ENCODE results near the gene TMEM218. TPM values are rescaled to one million over a fixed set of nuclear protein-coding genes. Genes with fewer than 3 reads are reported as not detected.
A peak's percentile ranks its signal among the peaks of the same experiment; 100 is the strongest.

Gene TMEM218
- total RNA-seq, 2 donors from 2014 or later = 17.9 to 18.2 TPM

DNA sequence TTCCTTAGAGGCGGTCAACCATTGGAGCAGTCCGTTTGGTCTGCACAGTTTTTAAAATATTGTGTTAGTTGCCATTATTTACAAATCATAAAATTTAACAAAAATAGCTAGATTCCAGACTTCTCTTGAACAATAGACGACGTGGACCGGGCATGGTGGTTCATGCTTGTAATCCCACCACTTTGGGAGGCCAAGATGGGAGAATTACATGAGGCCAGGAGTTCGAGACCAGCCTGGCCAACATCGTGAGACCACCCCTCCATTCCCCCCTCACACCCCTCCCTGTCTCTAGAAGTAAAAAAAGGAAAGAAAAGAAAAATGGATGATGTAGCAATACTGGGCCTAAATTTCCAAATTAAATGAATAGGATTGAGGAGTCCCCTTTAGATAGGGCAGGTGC lies 47.4 kb downstream of the TMEM218 start:
- no peak for DNase-seq
- no peaks in the 10 kb centered on the region for H3K4me1 Mint-ChIP-seq
- no peak overlapping the region for H3K27ac Mint-ChIP-seq
- Histone ChIP-seq H3K27ac (ENCODE audit: low read depth, low read length) (no peak overlapping the region), H3K9ac (ENCODE audit: extremely low read depth, low read length, poor library complexity, severe bottlenecking) (no peak overlapping the region), H3K36me3 (ENCODE audit: control insufficient read depth, insufficient read depth, low read length) (no peaks in the 10 kb centered on the region), H3K4me3 (ENCODE audit: low read length) (peak overlapping the region; percentile 77), H3K27me3 (ENCODE audit: control insufficient read depth, insufficient read depth, low read length, poor library complexity, severe bottlenecking) (peaks cover 66% of the 10 kb centered on the region), H3K4me1 (ENCODE audit: control insufficient read depth, insufficient read depth, low read length) (no peaks in the 10 kb centered on the region), H3K9me3 (ENCODE audit: control insufficient read depth, low read length) (no peaks in the 10 kb centered on the region)
- TF ChIP-seq, protein P1, sequence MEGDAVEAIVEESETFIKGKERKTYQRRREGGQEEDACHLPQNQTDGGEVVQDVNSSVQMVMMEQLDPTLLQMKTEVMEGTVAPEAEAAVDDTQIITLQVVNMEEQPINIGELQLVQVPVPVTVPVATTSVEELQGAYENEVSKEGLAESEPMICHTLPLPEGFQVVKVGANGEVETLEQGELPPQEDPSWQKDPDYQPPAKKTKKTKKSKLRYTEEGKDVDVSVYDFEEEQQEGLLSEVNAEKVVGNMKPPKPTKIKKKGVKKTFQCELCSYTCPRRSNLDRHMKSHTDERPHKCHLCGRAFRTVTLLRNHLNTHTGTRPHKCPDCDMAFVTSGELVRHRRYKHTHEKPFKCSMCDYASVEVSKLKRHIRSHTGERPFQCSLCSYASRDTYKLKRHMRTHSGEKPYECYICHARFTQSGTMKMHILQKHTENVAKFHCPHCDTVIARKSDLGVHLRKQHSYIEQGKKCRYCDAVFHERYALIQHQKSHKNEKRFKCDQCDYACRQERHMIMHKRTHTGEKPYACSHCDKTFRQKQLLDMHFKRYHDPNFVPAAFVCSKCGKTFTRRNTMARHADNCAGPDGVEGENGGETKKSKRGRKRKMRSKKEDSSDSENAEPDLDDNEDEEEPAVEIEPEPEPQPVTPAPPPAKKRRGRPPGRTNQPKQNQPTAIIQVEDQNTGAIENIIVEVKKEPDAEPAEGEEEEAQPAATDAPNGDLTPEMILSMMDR (conservative IDR thresholded peaks at IDR 0.05) = no peak
- H3K36me3 Mint-ChIP-seq (ENCODE audit: low read depth) = no peaks in the 10 kb centered on the region
- WGBS, 2 experiments (ENCODE audit: insufficient coverage in 1 of 2, insufficient read length in 1 of 2) = 81% methylated on average over 3 of the region's 7 CpGs; no CpG with 5 or more reads in 1 of the 2 experiments
- peak overlapping the region; percentile 67 for H3K4me3 Mint-ChIP-seq
- H3K9me3 Mint-ChIP-seq = no peaks in the 10 kb centered on the region
- peaks cover 62% of the 10 kb centered on the region for H3K27me3 Mint-ChIP-seq (ENCODE audit: insufficient read depth)

DNA sequence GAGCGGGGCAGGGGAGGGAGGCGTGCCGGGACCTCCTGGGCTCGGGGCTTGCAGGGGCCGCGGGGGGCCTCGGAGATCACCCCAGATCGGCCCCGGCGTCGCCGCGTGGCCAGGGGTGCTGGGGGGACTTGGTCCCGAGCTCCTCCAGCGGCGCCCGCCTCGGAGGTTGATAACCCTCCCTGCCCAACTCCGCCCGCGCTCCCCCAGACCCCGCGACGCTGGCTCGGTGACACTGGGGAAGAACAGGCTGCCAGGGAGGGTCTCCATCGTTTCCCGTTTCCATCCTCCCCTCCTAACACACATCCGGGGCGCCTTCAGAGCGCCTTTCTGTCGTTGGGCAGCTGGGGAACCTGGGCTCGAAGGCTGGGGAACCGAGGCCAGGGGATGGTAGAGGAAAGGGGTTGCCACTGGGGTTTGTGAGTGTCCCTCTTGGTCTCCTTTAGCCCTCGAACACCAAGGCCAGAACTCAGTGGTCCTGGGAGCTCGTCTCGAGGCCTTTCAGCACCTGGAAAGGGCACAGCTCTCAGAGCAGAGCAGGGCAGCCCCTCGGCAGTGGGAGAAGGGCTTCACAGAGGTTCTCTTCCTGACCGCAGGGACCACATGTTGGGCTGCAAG lies 47.9 kb downstream of the TMEM218 start:
- Histone ChIP-seq H3K27ac (ENCODE audit: low read depth, low read length) (no peak overlapping the region), H3K9ac (ENCODE audit: extremely low read depth, low read length, poor library complexity, severe bottlenecking) (no peak overlapping the region), H3K4me3 (ENCODE audit: low read length) (peak overlapping the region; percentile 77), H3K4me1 (ENCODE audit: control insufficient read depth, insufficient read depth, low read length) (no peaks in the 10 kb centered on the region), H3K36me3 (ENCODE audit: control insufficient read depth, insufficient read depth, low read length) (no peaks in the 10 kb centered on the region), H3K9me3 (ENCODE audit: control insufficient read depth, low read length) (no peaks in the 10 kb centered on the region), H3K27me3 (ENCODE audit: control insufficient read depth, insufficient read depth, low read length, poor library complexity, severe bottlenecking) (peaks cover 66% of the 10 kb centered on the region)
- no peaks in the 10 kb centered on the region for H3K36me3 Mint-ChIP-seq (ENCODE audit: low read depth)
- TF ChIP-seq, protein P1 (conservative IDR thresholded peaks at IDR 0.05) = no peak
- 3 to 9% methylated on average over 14 to 38 of the region's 38 CpGs for WGBS, 2 experiments (ENCODE audit: insufficient coverage in 1 of 2, insufficient read length in 1 of 2)
- peak overlapping the region; percentile 67 for H3K4me3 Mint-ChIP-seq
- no peaks in the 10 kb centered on the region for H3K9me3 Mint-ChIP-seq
- H3K27me3 Mint-ChIP-seq (ENCODE audit: insufficient read depth) = peaks cover 62% of the 10 kb centered on the region
- H3K4me1 Mint-ChIP-seq = no peaks in the 10 kb centered on the region
- peak; percentile 79 for DNase-seq
- no peak overlapping the region for H3K27ac Mint-ChIP-seq

DNA sequence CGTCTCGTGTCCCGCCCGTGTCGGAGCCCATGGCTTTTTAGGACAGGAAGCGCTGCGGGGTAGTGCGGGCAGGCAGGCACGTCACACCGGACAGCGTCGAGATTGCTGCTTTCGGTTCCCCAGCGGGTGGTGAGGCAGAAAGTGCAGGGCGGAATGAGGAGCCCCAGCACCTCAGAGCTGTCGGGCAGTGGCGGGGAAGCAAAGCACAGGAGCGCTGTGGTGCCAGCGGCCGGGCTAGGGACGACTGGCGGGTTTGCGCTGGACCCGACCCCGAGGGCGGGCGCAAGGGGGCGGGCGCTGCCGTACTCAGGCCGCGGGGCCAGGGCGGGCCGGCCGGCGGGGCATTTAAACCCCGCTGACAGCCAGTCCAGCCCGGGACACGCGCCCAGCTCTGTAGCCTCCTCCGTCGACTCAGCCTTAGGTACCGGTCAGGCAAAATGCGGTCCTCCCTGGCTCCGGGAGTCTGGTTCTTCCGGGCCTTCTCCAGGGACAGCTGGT lies 48.4 kb downstream of the TMEM218 start, which contains the start of gene SLC37A2:
SLC37A2 (plus strand) TSS at position 375 of the 498 bp plus-strand sequence; CDS start at position 438, 63 bp downstream.
- Mint-ChIP-seq H3K4me1 (no peaks in the 10 kb centered on the region), H3K4me3 (peak within 1 kb of the TSS; percentile 67), H3K27ac (no peak within 1 kb of the TSS), H3K36me3 (ENCODE audit: low read depth) (no peaks in the 10 kb centered on the region), H3K9me3 (no peaks in the 10 kb centered on the region), H3K27me3 (ENCODE audit: insufficient read depth) (peaks cover 64% of the 10 kb centered on the region)
- H3K27ac ChIP-seq (ENCODE audit: low read depth, low read length) = no peak within 1 kb of the TSS
- no peaks in the 10 kb centered on the region for H3K4me1 ChIP-seq (ENCODE audit: control insufficient read depth, insufficient read depth, low read length)
- H3K4me3 ChIP-seq (ENCODE audit: low read length) = peak within 1 kb of the TSS; percentile 77
- DNase-seq = peak; percentile 90
- peaks cover 66% of the 10 kb centered on the region for H3K27me3 ChIP-seq (ENCODE audit: control insufficient read depth, insufficient read depth, low read length, poor library complexity, severe bottlenecking)
- TF ChIP-seq, protein P1 (conservative IDR thresholded peaks at IDR 0.05) = peak; percentile 54
- 0 to 1% methylated on average over 22 to 46 of the region's 46 CpGs for WGBS, 2 experiments (ENCODE audit: insufficient coverage in 1 of 2, insufficient read length in 1 of 2)
- H3K9me3 ChIP-seq (ENCODE audit: control insufficient read depth, low read length) = no peaks in the 10 kb centered on the region
- H3K36me3 ChIP-seq (ENCODE audit: control insufficient read depth, insufficient read depth, low read length) = no peaks in the 10 kb centered on the region
- no peak within 1 kb of the TSS for H3K9ac ChIP-seq (ENCODE audit: extremely low read depth, low read length, poor library complexity, severe bottlenecking)

Data from endodermal cell (in vitro differentiated cells).